ENCODE data around the gene WWOX. TPM values are rescaled to one million over a fixed set of nuclear protein-coding genes. Genes with fewer than 3 reads are reported as not detected.
A peak's percentile ranks its signal among the peaks of the same experiment; 100 is the strongest.

WWOX gene
- total RNA-seq, 6 experiments from 2014 or later = 13.0 to 24.3 (median 16.5) TPM

DNA sequence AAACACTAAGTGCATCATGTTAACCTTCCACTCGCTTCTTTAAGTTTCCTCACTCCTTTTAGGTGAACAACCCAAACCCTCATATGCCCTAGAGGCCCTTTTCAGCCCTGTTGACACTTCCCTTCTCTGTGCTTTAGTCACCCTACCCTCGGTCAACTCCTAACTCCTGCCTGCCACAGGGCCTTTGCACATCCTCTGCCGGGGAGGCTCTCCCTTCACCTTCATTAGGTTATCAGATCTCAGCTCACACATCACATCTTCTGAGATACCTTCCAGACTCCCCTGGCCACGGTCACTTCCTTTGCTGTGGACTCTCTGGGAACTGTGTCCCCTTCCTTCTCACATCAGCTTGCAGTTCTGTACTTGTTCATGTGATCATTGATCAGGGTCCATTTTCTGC, 926.7 kb downstream of the WWOX start:
- ATAC-seq = no peak
- H3K4me3 ChIP-seq = no peak overlapping the region
- H3K27ac ChIP-seq = no peak overlapping the region
- intact Hi-C loops (cut with DNase I) = no loop called here
- TF ChIP-seq POLR2A (IDR thresholded peaks at IDR 0.05) (no peak), CTCF (IDR thresholded peaks at IDR 0.05) (no peak)
- 100% methylated on average over 4 of the region's 4 CpGs for WGBS (ENCODE audit: insufficient coverage, low coverage, low lambda C conversion rate, missing lambda C conversion rate)
- DNase-seq = no peak
- H3K4me1 ChIP-seq = no peaks in the 10 kb centered on the region
- no peaks in the 10 kb centered on the region for H3K27me3 ChIP-seq
- no peaks in the 10 kb centered on the region for H3K36me3 ChIP-seq
- no peaks in the 10 kb centered on the region for H3K9me3 ChIP-seq

- no peak overlapping the region for H3K4me3 ChIP-seq
- H3K4me1 ChIP-seq = peaks cover 0 to 14% (median 6%) of the 10 kb centered on the region in 4 donors
- no peaks in the 10 kb centered on the region for H3K36me3 ChIP-seq
- no peak for TF ChIP-seq CTCF (IDR thresholded peaks at IDR 0.05)
- TF ChIP-seq POLR2A (IDR thresholded peaks at IDR 0.05) = no peak
- intact Hi-C loops (cut with DNase I) = no loop called here
- 94% methylated on average over 4 of the region's 4 CpGs for WGBS (ENCODE audit: insufficient coverage, low coverage, low lambda C conversion rate, missing lambda C conversion rate)
- no peaks in the 10 kb centered on the region for H3K27me3 ChIP-seq
- no peak overlapping the region for H3K27ac ChIP-seq
- no peak for DNase-seq
- no peaks in the 10 kb centered on the region for H3K9me3 ChIP-seq
- ATAC-seq = no peak
Observed at GRCh38 chr16:79036541-79036940, 937.1 kb downstream of the WWOX start.

DNA sequence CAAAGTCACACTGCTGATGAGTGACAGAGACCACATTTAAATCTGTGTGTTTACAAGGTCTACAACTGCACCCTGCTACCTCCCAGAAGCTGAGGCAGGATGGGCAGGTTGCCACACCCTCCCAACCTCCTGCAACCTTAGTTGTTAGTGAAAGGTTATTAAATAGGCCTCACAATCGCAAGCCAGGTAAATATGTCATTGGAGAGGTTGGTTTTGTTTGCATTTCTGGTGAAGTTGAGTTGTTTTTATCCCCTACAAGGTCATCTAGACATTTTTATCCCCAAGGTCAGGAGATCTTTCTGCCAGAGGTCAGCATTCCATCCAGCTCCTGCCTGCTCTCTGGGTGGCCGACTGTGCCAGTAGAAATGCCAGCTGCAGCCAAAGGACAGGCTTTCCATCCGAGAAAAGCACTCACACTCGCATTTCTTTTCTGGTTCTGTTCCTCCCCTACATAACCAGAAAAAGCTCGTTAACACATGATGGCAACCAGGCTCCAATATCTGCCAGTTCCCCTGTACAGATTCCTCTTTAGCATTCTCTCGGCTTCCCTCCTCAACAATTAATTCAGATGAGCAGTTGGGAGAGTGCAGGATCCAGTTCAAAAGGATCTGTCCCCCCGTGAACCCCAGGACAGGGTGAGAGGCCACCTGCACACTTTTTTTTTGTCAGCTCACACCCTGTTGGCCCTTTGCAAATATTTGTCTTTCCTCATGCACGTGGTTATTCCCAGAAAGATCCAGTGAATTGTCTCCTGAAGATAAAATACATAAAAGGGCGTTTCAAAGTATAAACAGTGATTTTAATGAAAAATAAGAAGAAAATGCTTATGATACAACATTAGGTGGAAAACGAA, 938.3 kb downstream of the WWOX start:
- Histone ChIP-seq H3K4me1 (peaks cover 0 to 23% (median 9%) of the 10 kb centered on the region in 4 donors), H3K36me3 (no peaks in the 10 kb centered on the region), H3K9me3 (no peaks in the 10 kb centered on the region), H3K27ac (peak overlapping the region in 1 of 3 donors; percentile 46), H3K27me3 (no peaks in the 10 kb centered on the region), H3K4me3 (no peak overlapping the region)
- intact Hi-C loops (cut with DNase I) = no loop called here
- DNase-seq (peak in 1 of 3 donors; percentile 79), ATAC-seq (peak; percentile 64 to 77 (median 72))
- TF ChIP-seq POLR2A (IDR thresholded peaks at IDR 0.05) (no peak), CTCF (IDR thresholded peaks at IDR 0.05) (no peak)
- 55% methylated on average over 10 of the region's 10 CpGs for WGBS (ENCODE audit: insufficient coverage, low coverage, low lambda C conversion rate, missing lambda C conversion rate)

DNA sequence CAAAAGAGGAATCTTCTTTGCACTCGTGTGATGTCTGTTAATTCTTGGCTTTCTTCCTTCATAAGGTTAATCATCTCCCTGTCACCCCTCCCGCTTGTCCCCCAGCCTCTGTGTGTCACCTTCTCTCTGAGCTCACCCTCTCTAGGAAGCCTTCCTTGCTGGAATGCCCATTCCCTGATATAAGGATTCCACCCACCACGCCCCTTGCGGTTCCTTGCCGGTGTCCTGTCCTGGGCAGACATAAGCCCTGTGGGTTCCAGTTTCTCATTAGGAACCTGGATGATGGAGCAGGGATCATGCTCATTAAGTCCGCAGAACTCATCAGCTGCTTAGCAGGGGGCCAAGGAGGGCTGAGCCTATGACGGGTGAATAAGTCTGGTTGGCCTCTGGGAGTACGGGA, 941.8 kb downstream of the WWOX start:
- intact Hi-C loops (cut with DNase I) = no loop called here
- TF ChIP-seq POLR2A (IDR thresholded peaks at IDR 0.05) (no peak), CTCF (IDR thresholded peaks at IDR 0.05) (no peak)
- 54% methylated on average over 3 of the region's 8 CpGs for WGBS (ENCODE audit: insufficient coverage, low coverage, low lambda C conversion rate, missing lambda C conversion rate)
- no peak for DNase-seq
- H3K4me3 ChIP-seq = no peak overlapping the region
- no peaks in the 10 kb centered on the region for H3K27me3 ChIP-seq
- H3K4me1 ChIP-seq = peaks cover 0 to 25% (median 9%) of the 10 kb centered on the region in 4 donors
- no peak overlapping the region for H3K27ac ChIP-seq
- no peaks in the 10 kb centered on the region for H3K36me3 ChIP-seq
- H3K9me3 ChIP-seq = no peaks in the 10 kb centered on the region
- peak in 1 of 4 donors; percentile 33 for ATAC-seq

All from right lobe of liver (tissue), 6 donors.